ENCODE results near the gene BAZ2B. TPM values are rescaled to one million over a fixed set of nuclear protein-coding genes. Genes with fewer than 3 reads are reported as not detected.
A peak's percentile ranks its signal among the peaks of the same experiment; 100 is the strongest.

BAZ2B gene
- total and polyA plus RNA-seq, 2 donors, result 34.5 to 272 TPM

- 78% methylated on average over 1 of the region's 1 CpG for WGBS
- Histone ChIP-seq H3K4me1 (ENCODE audit: insufficient read depth) (no peaks in the 10 kb centered on the region), H3K27ac (ENCODE audit: low read depth) (no peak overlapping the region), H3K36me3 (ENCODE audit: insufficient read depth) (no peaks in the 10 kb centered on the region), H3K4me3 (ENCODE audit: low read depth, low read length) (no peak overlapping the region)
- DNase-seq (ENCODE audit: extremely low spot score), result no peak
Measured at GRCh38 chr2:159612255-159612901, 4.0 kb downstream of the BAZ2B start.

GRCh38 chr2:159609811-159610549 is 6.4 kb downstream of the BAZ2B start:
- H3K36me3 ChIP-seq (ENCODE audit: insufficient read depth), result no peaks in the 10 kb centered on the region
- 69% methylated on average over 4 of the region's 4 CpGs for WGBS
- no peak overlapping the region for H3K4me3 ChIP-seq (ENCODE audit: low read depth, low read length)
- H3K27ac ChIP-seq (ENCODE audit: low read depth), result no peak overlapping the region
- peaks cover 2% of the 10 kb centered on the region for H3K4me1 ChIP-seq (ENCODE audit: insufficient read depth)
- DNase-seq (ENCODE audit: extremely low spot score), result no peak

GRCh38 chr2:159608723-159609308 is 7.5 kb downstream of the BAZ2B start:
- Histone ChIP-seq H3K27ac (ENCODE audit: low read depth) (no peak overlapping the region), H3K4me1 (ENCODE audit: insufficient read depth) (peaks cover 2% of the 10 kb centered on the region), H3K4me3 (ENCODE audit: low read depth, low read length) (no peak overlapping the region), H3K36me3 (ENCODE audit: insufficient read depth) (no peaks in the 10 kb centered on the region)
- DNase-seq (ENCODE audit: extremely low spot score), result no peak
- WGBS, result 66% methylated on average over 1 of the region's 1 CpG

- no peak overlapping the region for H3K27ac ChIP-seq (ENCODE audit: low read depth)
- H3K4me3 ChIP-seq (ENCODE audit: low read depth, low read length), result no peak overlapping the region
- 91% methylated on average over 6 of the region's 6 CpGs for WGBS
- H3K36me3 ChIP-seq (ENCODE audit: insufficient read depth), result no peaks in the 10 kb centered on the region
- peaks cover 2% of the 10 kb centered on the region for H3K4me1 ChIP-seq (ENCODE audit: insufficient read depth)
- no peak for DNase-seq (ENCODE audit: extremely low spot score)
Measured at GRCh38 chr2:159608108-159608507, 8.2 kb downstream of the BAZ2B start.

GRCh38 chr2:159606287-159606686 is 10.1 kb downstream of the BAZ2B start:
- DNase-seq (ENCODE audit: extremely low spot score), result no peak
- H3K36me3 ChIP-seq (ENCODE audit: insufficient read depth), result no peaks in the 10 kb centered on the region
- H3K27ac ChIP-seq (ENCODE audit: low read depth), result no peak overlapping the region
- H3K4me3 ChIP-seq (ENCODE audit: low read depth, low read length), result no peak overlapping the region
- H3K4me1 ChIP-seq (ENCODE audit: insufficient read depth), result peaks cover 2% of the 10 kb centered on the region
- 19% methylated on average over 2 of the region's 2 CpGs for WGBS

GRCh38 chr2:159605441-159606178 is 10.7 kb downstream of the BAZ2B start:
- Histone ChIP-seq H3K36me3 (ENCODE audit: insufficient read depth) (no peaks in the 10 kb centered on the region), H3K4me3 (ENCODE audit: low read depth, low read length) (no peak overlapping the region), H3K27ac (ENCODE audit: low read depth) (peak overlapping the region; percentile 71), H3K4me1 (ENCODE audit: insufficient read depth) (peaks cover 2% of the 10 kb centered on the region)
- no peak for DNase-seq (ENCODE audit: extremely low spot score)
- 5% methylated on average over 3 of the region's 3 CpGs for WGBS

DNA sequence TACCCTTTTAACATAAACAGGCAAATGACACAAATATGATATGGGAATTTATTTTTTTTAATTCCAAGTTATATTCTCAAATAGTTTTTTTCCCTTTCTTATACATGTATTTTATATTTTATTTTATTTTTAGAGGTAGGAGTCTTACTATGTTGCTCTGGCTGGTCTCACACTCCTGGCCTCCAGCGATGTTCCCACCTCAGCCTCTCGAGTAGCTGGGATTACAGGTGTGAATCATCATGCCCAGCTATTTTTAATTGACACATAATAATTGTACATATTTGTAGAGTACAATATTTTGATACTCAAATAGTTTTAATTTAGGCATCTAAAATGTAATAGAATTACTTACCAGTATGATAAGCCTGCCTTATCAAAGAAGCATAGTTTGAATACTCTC is 12.2 kb downstream of the BAZ2B start:
- no peaks in the 10 kb centered on the region for H3K36me3 ChIP-seq (ENCODE audit: insufficient read depth)
- H3K4me3 ChIP-seq (ENCODE audit: low read depth, low read length), result no peak overlapping the region
- DNase-seq (ENCODE audit: extremely low spot score), result no peak
- WGBS, result 94% methylated on average over 2 of the region's 2 CpGs
- H3K27ac ChIP-seq (ENCODE audit: low read depth), result no peak overlapping the region
- H3K4me1 ChIP-seq (ENCODE audit: insufficient read depth), result peaks cover 2% of the 10 kb centered on the region

- no peak overlapping the region for H3K4me3 ChIP-seq (ENCODE audit: low read depth, low read length)
- DNase-seq (ENCODE audit: extremely low spot score), result no peak
- H3K36me3 ChIP-seq (ENCODE audit: insufficient read depth), result no peaks in the 10 kb centered on the region
- no peaks in the 10 kb centered on the region for H3K4me1 ChIP-seq (ENCODE audit: insufficient read depth)
- WGBS, result 49% methylated on average over 3 of the region's 3 CpGs
- H3K27ac ChIP-seq (ENCODE audit: low read depth), result no peak overlapping the region
Measured at GRCh38 chr2:159600752-159601151, 15.6 kb downstream of the BAZ2B start.

DNA sequence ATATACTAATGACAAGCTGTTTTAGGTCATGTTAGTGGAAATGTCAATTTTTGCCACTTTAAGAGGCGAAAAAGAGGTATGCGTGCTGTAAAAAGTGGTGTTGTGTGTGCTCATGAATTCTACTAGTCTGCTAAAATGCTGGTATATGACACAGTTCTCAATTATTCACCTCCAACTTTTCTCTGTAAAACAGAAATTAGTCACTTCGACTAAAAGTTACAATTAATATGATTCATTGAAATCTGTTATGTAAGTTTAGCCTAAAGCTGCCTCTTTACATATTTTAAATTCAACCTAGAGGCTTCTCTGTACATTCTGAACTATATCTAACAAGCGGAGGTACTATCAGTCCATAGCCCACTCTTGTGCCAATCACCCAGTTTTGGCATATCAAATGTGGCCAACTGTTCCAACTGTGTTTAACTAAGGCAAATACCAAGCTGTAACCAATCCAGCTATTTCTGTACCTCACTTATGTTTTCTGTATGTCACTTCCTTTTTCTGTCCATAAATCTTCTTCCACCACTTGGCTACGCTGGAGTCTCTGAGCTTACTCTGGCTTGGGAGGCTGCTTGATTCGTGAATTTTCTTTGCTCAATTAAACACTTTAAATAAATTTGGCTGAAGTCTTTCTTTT is 20.8 kb downstream of the BAZ2B start:
- 77% methylated on average over 6 of the region's 6 CpGs for WGBS
- Histone ChIP-seq H3K27ac (ENCODE audit: low read depth) (no peak overlapping the region), H3K4me1 (ENCODE audit: insufficient read depth) (no peaks in the 10 kb centered on the region), H3K36me3 (ENCODE audit: insufficient read depth) (no peaks in the 10 kb centered on the region), H3K4me3 (ENCODE audit: low read depth, low read length) (no peak overlapping the region)
- no peak for DNase-seq (ENCODE audit: extremely low spot score)

DNA sequence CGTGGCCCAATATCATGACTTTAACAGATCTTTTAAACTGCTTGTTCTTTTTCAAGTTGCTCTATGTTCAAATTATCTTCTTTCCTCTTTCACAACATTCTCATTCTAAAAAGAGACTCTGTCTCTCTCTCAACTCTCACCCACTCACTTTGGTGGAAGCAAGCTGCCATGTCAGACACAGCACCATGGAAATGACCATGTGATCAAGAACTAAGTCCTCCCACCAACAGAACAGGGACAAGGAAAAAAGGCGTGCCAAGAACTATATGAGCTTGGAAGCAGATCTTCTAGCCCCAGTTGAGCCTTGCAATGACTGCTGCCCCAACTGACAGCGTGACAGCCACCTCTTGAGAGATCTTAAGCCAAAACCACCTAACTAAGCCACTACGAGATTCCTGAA is 23.9 kb downstream of the BAZ2B start:
- no peaks in the 10 kb centered on the region for H3K36me3 ChIP-seq (ENCODE audit: insufficient read depth)
- 57% methylated on average over 4 of the region's 4 CpGs for WGBS
- H3K4me3 ChIP-seq (ENCODE audit: low read depth, low read length), result no peak overlapping the region
- no peaks in the 10 kb centered on the region for H3K4me1 ChIP-seq (ENCODE audit: insufficient read depth)
- no peak for DNase-seq (ENCODE audit: extremely low spot score)
- no peak overlapping the region for H3K27ac ChIP-seq (ENCODE audit: low read depth)

DNA sequence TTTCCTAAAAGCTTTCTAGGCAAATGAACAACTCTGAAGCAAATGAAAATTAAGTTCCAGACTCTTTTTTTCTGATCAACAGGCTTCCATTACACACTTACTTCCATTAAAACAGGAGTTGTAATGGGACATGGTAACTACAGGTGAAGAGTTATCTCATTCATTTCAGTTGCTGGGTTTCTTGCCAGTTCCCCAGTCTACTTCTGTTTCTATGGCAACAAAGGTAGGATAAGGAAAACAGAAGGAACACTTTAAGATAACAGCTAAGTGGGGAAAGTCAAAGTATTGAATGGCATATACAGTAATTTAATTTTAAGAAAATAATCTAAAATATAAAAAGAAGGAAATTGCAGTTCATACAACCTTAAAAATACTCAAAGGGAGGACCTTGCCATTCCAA is 25.1 kb downstream of the BAZ2B start:
- no peak for DNase-seq (ENCODE audit: extremely low spot score)

DNA sequence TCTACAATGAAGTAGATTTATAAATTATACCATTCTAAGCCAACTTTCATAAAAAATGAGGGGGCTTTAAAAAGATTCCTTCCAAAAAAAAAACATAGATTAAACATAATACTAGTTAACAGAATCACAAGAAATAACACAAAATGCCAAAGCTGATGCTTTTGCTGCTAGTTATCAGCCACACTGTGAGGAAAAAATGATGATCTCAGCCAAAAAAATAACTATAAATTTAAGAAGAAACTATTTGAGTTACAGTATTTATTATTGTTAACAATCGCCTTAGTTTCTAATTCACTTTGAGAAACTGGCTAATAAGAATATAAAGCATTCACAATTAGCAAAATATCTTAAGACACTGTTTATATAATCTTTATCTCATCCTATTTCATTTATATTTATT is 27.1 kb downstream of the BAZ2B start:
- DNase-seq (ENCODE audit: extremely low spot score), result no peak
- H3K4me3 ChIP-seq (ENCODE audit: low read depth, low read length), result no peak overlapping the region
- no peak overlapping the region for H3K27ac ChIP-seq (ENCODE audit: low read depth)
- H3K36me3 ChIP-seq (ENCODE audit: insufficient read depth), result no peaks in the 10 kb centered on the region
- 75% methylated on average over 1 of the region's 1 CpG for WGBS
- no peaks in the 10 kb centered on the region for H3K4me1 ChIP-seq (ENCODE audit: insufficient read depth)

More for the DNA sequence above, 25.1 kb downstream of the BAZ2B start:
- H3K4me3 ChIP-seq (ENCODE audit: low read depth, low read length), result no peak overlapping the region
- no peak overlapping the region for H3K27ac ChIP-seq (ENCODE audit: low read depth)
- H3K4me1 ChIP-seq (ENCODE audit: insufficient read depth), result no peaks in the 10 kb centered on the region
- no peaks in the 10 kb centered on the region for H3K36me3 ChIP-seq (ENCODE audit: insufficient read depth)

DNA sequence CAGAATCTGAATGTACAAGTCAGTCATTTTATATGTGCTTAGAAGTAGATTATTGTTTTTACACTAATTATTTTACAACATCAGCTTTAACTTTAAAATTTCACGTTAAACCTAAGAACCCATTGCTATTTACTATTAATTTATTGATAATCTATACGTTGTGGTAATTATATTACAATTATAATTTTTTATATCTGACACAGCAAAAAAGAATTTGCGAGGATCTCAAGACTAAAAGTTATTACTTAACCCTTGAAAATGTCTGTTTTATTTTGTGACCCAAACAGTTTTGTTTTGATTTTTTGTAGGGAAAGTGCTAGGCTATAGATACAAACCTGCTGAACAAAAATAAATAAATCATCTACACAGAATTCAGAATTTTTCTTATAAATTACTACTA is 30.3 kb downstream of the BAZ2B start:
- Histone ChIP-seq H3K4me3 (ENCODE audit: low read depth, low read length) (no peak overlapping the region), H3K27ac (ENCODE audit: low read depth) (no peak overlapping the region), H3K4me1 (ENCODE audit: insufficient read depth) (no peaks in the 10 kb centered on the region), H3K36me3 (ENCODE audit: insufficient read depth) (no peaks in the 10 kb centered on the region)
- DNase-seq (ENCODE audit: extremely low spot score), result no peak
- WGBS, result 70% methylated on average over 3 of the region's 3 CpGs

All from urinary bladder (tissue), 4 donors.